OCI-LY1 (cell line): ENCODE data around the gene IL17RD.

Experiments used
- EZH2 ChIP-seq: fragments of 200-600 bp; sonication (generic), shearing (Covaris generic); IDR thresholded peaks from 2 replicates; pipeline ENCODE4 v1.8.0; 2017; ENCODE audit warnings: borderline replicate concordance, mixed run types, mild to moderate bottlenecking, antibody characterized with exemption, low read length, moderate library complexity, mixed read lengths
- TF ChIP-seq, protein P1 (sequence below): fragments of 200-600 bp; sonication (generic), shearing (Covaris generic); IDR thresholded peaks from 2 replicates; pipeline ENCODE4 v1.5.1; 2017; ENCODE audit warnings: mild to moderate bottlenecking, antibody characterized with exemption, low read length, moderate library complexity, mixed read lengths

- TF ChIP-seq, protein P1, sequence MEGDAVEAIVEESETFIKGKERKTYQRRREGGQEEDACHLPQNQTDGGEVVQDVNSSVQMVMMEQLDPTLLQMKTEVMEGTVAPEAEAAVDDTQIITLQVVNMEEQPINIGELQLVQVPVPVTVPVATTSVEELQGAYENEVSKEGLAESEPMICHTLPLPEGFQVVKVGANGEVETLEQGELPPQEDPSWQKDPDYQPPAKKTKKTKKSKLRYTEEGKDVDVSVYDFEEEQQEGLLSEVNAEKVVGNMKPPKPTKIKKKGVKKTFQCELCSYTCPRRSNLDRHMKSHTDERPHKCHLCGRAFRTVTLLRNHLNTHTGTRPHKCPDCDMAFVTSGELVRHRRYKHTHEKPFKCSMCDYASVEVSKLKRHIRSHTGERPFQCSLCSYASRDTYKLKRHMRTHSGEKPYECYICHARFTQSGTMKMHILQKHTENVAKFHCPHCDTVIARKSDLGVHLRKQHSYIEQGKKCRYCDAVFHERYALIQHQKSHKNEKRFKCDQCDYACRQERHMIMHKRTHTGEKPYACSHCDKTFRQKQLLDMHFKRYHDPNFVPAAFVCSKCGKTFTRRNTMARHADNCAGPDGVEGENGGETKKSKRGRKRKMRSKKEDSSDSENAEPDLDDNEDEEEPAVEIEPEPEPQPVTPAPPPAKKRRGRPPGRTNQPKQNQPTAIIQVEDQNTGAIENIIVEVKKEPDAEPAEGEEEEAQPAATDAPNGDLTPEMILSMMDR = no peak
- no peak for TF ChIP-seq EZH2
Observed at GRCh38 chr3:57095363-57095762, 69.8 kb downstream of the IL17RD start.
